Adrenal gland (tissue), 12 donors: ENCODE measurements around the gene CLUH. TPM values are rescaled to one million over a fixed set of nuclear protein-coding genes. Genes with fewer than 3 reads are reported as not detected.
"Not testable (repeated sequence)": the region's sequence is repeated elsewhere in the genome, so short reads cannot be mapped to it uniquely, and the experiment has no call there.

Experiments used
- DNase-seq, 7 donors: peaks; one replicate each; pipeline ENCODE4 v3.0.0-alpha.2; 2019 to 2020
- H3K27ac ChIP-seq, 5 donors: fragments of 200-600 bp; sonication (generic) in 4 of 5; 1 replicate in 3 of 5; 2 replicates in 2 of 5; pipeline versions ENCODE4 v1.5.1 to v1.8.0; 2016 to 2020; ENCODE audit warnings: mild to moderate bottlenecking in 1 of 5
- H3K27me3 ChIP-seq: fragments of 200-600 bp; 2 replicates; pipeline ENCODE4 v1.8.0; 2021
- H3K36me3 ChIP-seq, 2 donors: fragments of 200-600 bp; replicated peaks in 1 of 2; 1 replicate in 1 of 2; 2 replicates in 1 of 2; pipeline versions ENCODE4 v1.5.1 to v1.8.0; 2018 to 2022
- H3K4me1 ChIP-seq, 2 donors: fragments of 200-600 bp; replicated peaks in 1 of 2; 1 replicate in 1 of 2; 2 replicates in 1 of 2; pipeline versions ENCODE4 v1.5.1 to v1.8.0; 2018 to 2021
- H3K4me3 ChIP-seq, 4 donors: fragments of 200-600 bp; sonication (generic) in 3 of 4; one replicate each; pipeline ENCODE4 v1.5.1; 2016 to 2018
- H3K9me3 ChIP-seq, 3 donors: fragments of 200-600 bp; sonication (generic) in 1 of 3; replicated peaks in 1 of 3; 1 replicate in 2 of 3; 2 replicates in 1 of 3; pipeline versions ENCODE4 v1.5.1 to v1.8.0; 2016 to 2021
- POLR2A ChIP-seq, 2 donors: fragments of 450-650 bp; IDR thresholded peaks; one replicate each; pipeline ENCODE4 v1.6.1; 2017; ENCODE audit warnings: antibody characterized with exemption in 2 of 2, mild to moderate bottlenecking in 2 of 2, moderate library complexity in 1 of 2
- WGBS, 4 donors: extraction: QIAGEN DNeasy Blood & Tissue Kit in 2 of 4; methylation state at CpG; one replicate each; pipeline versions ENCODE4 v1.1.5 to v1.1.7; 2013 to 2017; 5-methylcytosine and 5-hydroxymethylcytosine counted together
- intact Hi-C, 2 donors: fragments of 100-400 bp; cut with DNase I; formaldehyde crosslinking; loops; one replicate each; pipeline versions ENCODE4 v1.14.1 to v1.15.0; 2022 to 2023
- polyA plus RNA-seq, 3 donors: library from polyadenylated mRNA; stranded (reverse); fragments of 200-250 nt in 2 of 3; fragments of 350-450 nt in 1 of 3; fragmentation: Illumina TruSeq in 1 of 3; extraction: RNeasy Lipid Tissue Mini Kit (QIAGEN cat#74804) in 1 of 3; gene quantifications; one replicate each; pipeline ENCODE4 v1.2.3, GENCODE V29; 2013 to 2014
- total RNA-seq, 9 donors: library from RNA; depleted of rRNA in 4 of 9; stranded (reverse); fragments of >200 nt in 4 of 9; fragments of 120-200 nt in 1 of 9; fragmentation: NEBNext Ultra II Directional in 1 of 9; extraction: Animal tissue kit (Norgen Biotek cat#: 25700) in 1 of 9; gene quantifications; one replicate each; pipeline versions ENCODE4 v1.1.0 to v1.2.4, GENCODE V29; 2013 to 2023
- TF ChIP-seq, protein P1 (sequence below), 6 experiments: fragments of 450-650 bp in 4 of 6; fragments of 200-600 bp in 2 of 6; sonication (generic) in 1 of 6; IDR thresholded peaks; 1 replicate in 5 of 6; 2 replicates in 1 of 6; pipeline versions ENCODE4 v1.5.1 to v1.8.0; 2016 to 2021; ENCODE audit warnings: antibody characterized with exemption in 6 of 6, mild to moderate bottlenecking in 2 of 6, moderate library complexity in 1 of 6
- donor health status: healthy with polysubstance abuse.
- donor health status: Bipolar disorder and iron deficiency.
- donor health status: DM: yes; HTN: yes; CAD: no.
- donor health status: DM: no; HTN: no; CAD: no.
- donor health status: DM: no; HTN: no; CAD: no.
- donor health status: DM: yes; HTN: yes; CAD: no.

CLUH gene
- total and polyA plus RNA-seq, 12 donors, result 28.0 to 191 (median 121) TPM

DNA sequence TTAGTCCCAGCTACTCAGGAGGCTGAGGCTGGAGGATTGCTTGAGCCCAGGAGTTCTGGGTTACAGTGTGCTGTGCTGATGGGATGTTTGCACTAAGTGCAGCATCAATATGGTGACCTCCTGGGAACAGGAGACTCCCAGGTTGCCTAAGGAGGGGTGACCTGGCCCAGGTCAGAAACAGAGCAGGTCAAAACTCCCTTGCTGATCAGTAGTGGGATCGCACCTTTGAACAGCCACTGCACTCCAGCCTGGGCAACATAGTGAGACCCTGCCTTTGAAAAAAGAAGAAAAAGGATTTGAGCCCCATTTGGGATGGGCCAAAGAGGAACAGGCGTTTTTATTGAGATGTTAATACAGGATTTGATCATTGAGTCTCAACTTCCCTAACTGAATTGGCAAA is 30.6 kb downstream of the CLUH start:
- Histone ChIP-seq H3K27ac (no peak overlapping the region), H3K36me3 (peaks cover 0 to 77% of the 10 kb centered on the region in 2 donors), H3K9me3 (no peaks in the 10 kb centered on the region), H3K27me3 (no peaks in the 10 kb centered on the region), H3K4me1 (peaks cover 0 to under 1% of the 10 kb centered on the region in 2 donors), H3K4me3 (no peak overlapping the region)
- TF ChIP-seq POLR2A (IDR thresholded peaks at IDR 0.05), result no peak
- TF ChIP-seq, protein P1, sequence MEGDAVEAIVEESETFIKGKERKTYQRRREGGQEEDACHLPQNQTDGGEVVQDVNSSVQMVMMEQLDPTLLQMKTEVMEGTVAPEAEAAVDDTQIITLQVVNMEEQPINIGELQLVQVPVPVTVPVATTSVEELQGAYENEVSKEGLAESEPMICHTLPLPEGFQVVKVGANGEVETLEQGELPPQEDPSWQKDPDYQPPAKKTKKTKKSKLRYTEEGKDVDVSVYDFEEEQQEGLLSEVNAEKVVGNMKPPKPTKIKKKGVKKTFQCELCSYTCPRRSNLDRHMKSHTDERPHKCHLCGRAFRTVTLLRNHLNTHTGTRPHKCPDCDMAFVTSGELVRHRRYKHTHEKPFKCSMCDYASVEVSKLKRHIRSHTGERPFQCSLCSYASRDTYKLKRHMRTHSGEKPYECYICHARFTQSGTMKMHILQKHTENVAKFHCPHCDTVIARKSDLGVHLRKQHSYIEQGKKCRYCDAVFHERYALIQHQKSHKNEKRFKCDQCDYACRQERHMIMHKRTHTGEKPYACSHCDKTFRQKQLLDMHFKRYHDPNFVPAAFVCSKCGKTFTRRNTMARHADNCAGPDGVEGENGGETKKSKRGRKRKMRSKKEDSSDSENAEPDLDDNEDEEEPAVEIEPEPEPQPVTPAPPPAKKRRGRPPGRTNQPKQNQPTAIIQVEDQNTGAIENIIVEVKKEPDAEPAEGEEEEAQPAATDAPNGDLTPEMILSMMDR (IDR thresholded peaks at IDR 0.05), result no peak
- 95 to 99% (median 97%) methylated on average over 2 of the region's 2 CpGs for WGBS, 4 donors
- intact Hi-C loops, result no loop called here
- DNase-seq, result no peak

DNA sequence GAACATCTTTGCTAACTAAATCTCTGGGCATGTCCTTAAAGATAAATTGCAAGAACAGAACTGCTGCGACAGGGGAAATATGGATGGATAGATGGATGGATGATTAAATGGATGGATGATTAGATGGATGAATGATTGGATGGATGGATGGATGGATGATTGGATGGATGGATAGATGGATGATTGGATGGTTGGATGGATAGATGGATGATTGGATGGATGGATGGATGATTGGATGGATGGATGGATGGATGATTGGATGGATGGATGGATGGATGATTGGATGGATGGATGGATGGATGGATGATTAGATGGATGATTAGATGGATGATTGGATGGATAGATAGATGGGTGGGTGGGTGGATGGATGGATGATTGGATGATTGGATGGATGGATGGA is 32.3 kb downstream of the CLUH start:
- H3K36me3 ChIP-seq, result peaks cover 0 to 83% of the 10 kb centered on the region in 2 donors
- WGBS, 4 donors, result 96 to 100% (median 97%) methylated on average over 1 of the region's 1 CpG
- H3K9me3 ChIP-seq, intact Hi-C loops, DNase-seq, H3K4me1 ChIP-seq, H3K4me3 ChIP-seq, H3K27me3 ChIP-seq, H3K27ac ChIP-seq: not testable (repeated sequence)

DNA sequence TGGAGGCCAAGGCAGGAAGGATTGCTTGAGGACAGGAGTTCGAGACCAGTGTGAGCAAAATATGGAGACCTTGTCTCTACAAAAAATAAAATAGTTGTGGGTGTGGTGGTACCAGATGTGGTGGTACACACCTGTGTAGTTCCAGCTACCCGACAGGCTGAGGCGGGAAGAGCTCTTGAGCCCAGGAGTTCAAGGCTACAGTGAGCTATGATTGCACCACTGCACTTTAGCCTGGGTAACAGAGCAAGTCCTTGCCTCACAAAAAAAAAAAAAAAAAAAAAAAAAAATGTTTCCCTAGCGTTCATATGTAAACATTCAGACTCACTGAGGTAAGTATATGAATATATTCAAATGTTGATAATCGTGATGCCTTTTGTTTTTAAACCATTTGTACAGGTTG is 39.5 kb downstream of the CLUH start:
- Histone ChIP-seq H3K9me3 (no peaks in the 10 kb centered on the region), H3K27ac (no peak overlapping the region), H3K36me3 (peaks cover 0 to 75% of the 10 kb centered on the region in 2 donors), H3K4me1 (no peaks in the 10 kb centered on the region), H3K27me3 (no peaks in the 10 kb centered on the region), H3K4me3 (no peak overlapping the region)
- no peak for TF ChIP-seq POLR2A (IDR thresholded peaks at IDR 0.05)
- TF ChIP-seq, protein P1 (IDR thresholded peaks at IDR 0.05), result no peak
- WGBS, 4 donors, result 70 to 75% (median 72%) methylated on average over 5 of the region's 5 CpGs
- no peak for DNase-seq
- intact Hi-C loops, result loop anchor here in 1 of 2 donors (5.0 kb wide), 1 partner anchor 150 kb away; no protein-coding TSS in a partner anchor

DNA sequence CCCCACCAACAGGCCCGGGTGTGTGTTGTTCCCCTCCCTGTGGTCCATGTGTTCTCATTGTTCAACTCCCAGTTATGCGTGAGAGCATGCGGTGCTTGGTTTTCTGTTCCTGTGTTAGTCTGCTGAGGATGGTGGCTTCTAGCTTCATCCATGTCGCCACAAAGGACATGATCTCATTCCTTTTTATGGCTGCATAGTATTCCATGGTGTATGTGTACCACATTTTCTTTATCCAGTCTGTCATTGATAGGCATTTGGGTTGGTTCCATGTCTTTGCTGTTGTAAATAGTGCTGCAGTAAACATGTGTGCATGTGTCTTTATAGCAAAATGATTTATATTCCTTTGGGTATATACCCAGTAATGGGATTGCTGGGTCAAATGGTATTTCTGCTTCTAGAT is 51.2 kb downstream of the CLUH start:
- not testable (repeated sequence) for H3K9me3 ChIP-seq, H3K4me3 ChIP-seq, H3K27me3 ChIP-seq, H3K36me3 ChIP-seq, H3K4me1 ChIP-seq, H3K27ac ChIP-seq, DNase-seq
- 96 to 100% (median 97%) methylated on average over 4 of the region's 4 CpGs for WGBS, 4 donors
- intact Hi-C loops, result loop anchor here in 1 of 2 donors (10.0 kb wide), 1 partner anchor 56 kb away; no protein-coding TSS in a partner anchor

DNA sequence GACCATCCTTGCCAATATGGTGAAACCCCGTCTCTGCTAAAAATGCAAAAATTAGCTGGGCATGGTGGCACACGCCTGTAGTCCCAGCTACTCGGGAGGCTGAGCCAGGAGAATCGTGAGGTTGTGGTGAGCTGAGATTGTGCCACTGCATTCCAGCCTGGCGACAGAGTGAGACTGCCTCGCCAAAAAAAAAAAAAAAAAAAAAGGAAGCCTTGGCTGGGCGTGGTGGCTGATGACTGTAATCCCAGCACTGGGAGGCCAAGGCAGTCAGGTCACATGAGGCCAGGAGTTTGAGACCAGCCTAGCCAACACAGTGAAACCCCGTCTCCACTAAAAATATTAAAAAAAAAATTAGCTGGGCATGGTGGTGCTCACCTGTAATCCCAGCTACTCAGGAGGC is 52.2 kb downstream of the CLUH start:
- H3K4me1 ChIP-seq, H3K9me3 ChIP-seq, H3K27me3 ChIP-seq, H3K36me3 ChIP-seq, H3K4me3 ChIP-seq, intact Hi-C loops: not testable (repeated sequence)
- DNase-seq, result peak in 5 of 7 donors; percentile 45 to 58 (median 56)
- WGBS, 4 donors, result 32 to 48% (median 43%) methylated on average over 7 to 8 of the region's 8 CpGs
- H3K27ac ChIP-seq, result peak overlapping the region in 1 of 5 donors; percentile 54

DNA sequence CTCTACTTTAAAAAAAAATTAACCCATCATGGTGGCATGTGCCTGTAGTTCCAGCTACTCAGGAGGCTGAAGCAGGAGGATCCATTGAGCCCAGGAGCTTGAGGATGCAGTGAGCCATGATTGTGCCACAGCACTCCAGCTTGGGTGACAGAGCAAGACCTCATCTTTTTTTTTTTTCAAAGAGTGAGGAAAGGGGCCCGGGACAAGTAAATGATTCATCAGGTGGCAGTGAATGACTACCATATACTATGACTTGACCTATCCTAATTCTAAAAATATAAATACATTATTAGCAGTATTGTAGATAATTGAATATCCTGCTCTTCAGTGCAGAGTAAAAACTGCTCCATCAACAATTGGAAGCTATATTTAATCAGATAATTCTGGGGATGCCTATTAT is 55.3 kb downstream of the CLUH start:
- DNase-seq, result no peak
- H3K4me1 ChIP-seq, result peaks cover 0 to 5% of the 10 kb centered on the region in 2 donors
- 0 to 17% (median 0%) methylated on average over 1 of the region's 1 CpG for WGBS, 4 donors
- H3K4me3 ChIP-seq, result no peak overlapping the region
- intact Hi-C loops, result no loop called here
- H3K27me3 ChIP-seq, result no peaks in the 10 kb centered on the region
- no peaks in the 10 kb centered on the region for H3K36me3 ChIP-seq
- H3K27ac ChIP-seq, result no peak overlapping the region
- no peaks in the 10 kb centered on the region for H3K9me3 ChIP-seq
- no peak for TF ChIP-seq POLR2A (IDR thresholded peaks at IDR 0.05)
- TF ChIP-seq, protein P1 (IDR thresholded peaks at IDR 0.05), result no peak
